NCI-H2107 treated with DMSO at 0.1 percent for 48 hours (cell line): ENCODE data around the gene GSG1L.
"Not testable (repeated sequence)": the region's sequence is repeated elsewhere in the genome, so short reads cannot be mapped to it uniquely, and the experiment has no call there.

Experiments
- DNase-seq: peaks from one replicate; lab custom pipeline; 2025; ENCODE audit not compliant: unreplicated experiment; lab: John Stamatoyannopoulos, UW

GSG1L gene

DNA sequence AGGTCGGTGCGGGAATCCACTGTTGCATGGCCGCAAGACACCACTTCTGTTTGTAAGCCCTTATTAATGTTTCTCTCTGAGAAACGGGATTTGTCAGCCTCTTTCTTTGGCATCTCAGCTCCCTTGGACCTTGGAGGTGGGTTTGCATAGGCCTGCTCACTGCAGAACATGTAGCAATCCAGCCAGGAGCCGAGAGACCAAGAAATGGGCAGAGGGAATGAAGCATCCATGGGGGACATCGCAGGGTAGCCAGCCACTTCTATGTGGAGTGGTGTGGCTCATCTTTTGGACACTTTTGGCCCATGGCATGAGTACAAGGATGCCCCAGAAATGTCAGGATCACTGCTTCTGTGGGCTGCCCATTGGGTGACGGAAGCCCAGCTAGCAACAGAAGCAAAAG lies 79.4 kb downstream of the GSG1L start:
- DNase-seq, result no peak

DNA sequence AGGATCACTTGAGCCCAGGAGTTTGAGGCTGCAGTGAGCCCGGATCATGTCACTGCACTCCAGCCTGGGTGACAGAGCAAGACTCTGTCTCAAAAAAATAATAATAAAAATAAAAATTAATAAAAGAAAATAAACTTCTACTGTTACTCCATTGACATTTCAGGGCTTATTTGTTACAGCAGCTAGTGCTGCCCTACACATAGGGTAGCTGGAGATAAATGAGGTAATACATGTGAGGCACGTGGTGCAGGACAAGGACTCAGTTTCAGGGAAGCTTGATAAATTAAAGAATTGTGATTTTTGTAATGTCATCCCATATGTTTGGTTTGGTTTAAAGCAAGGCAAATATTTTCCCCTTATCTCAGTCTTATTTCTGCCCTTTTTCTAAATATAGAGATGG lies 80.3 kb downstream of the GSG1L start:
- DNase-seq, result no peak

- DNase-seq, result no peak
Observed at GRCh38 chr16:27982184-27982583, 81.3 kb downstream of the GSG1L start.

DNA sequence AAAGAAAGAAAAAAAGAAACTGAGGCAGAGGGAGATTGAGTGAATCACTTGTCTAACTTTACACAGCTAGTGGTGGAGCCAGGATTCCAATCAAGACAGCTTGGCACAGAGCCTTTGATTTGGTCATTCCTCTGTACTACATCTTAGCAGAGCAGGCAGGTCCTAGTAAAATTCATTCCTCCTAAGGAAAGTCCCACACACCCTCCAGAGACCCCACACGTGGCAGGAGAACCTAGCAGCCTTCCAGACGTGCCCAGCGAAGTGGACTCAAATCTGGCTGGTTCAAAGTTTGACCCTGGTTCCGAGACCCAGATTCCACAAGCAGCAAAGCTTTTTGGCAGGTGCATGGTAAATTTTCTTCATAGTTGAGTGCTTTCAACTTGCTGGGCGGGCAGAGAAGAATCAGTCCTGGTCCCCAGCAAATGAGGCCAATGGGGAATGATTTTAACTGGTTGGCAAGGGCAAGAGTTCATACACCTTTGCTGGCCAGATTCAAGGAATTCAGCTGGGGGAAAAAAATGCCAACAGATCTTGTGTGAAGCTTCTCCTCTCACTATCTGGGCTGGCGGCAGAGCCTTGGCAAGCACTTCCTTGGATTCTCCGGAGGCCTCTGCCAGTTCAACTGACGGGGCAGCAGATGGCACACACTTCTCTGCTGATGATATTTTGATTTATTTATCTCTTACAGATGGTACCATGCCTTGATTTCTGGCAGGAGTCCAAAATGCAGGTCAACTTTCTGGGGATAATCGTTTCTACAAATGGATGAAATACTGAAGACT lies 82.4 kb downstream of the GSG1L start:
- no peak for DNase-seq

- DNase-seq, result no peak
Observed at GRCh38 chr16:27980076-27980775, 83.3 kb downstream of the GSG1L start.

DNA sequence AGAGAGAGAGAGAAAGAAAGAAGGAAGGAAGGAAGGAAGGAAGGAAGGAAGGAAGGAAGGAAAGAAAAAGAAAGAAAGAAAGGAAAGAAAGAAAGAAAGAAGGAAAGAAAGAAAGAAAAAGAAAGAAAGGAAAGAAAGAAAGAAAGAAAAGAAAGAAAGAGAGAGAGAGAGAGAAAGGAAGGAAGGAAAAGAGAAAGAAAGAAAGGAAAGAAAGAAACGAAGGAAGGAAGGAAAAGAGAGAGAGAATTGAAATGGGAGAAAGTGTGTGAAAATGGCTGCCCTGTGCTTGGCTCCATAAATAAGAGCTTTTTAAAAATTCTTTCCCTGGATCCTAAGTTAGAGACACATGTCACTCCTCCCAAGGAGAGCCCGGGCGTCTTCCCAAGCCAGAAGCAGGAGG lies 83.8 kb downstream of the GSG1L start:
- not testable (repeated sequence) for DNase-seq

GRCh38 chr16:27978876-27979275 lies 84.6 kb downstream of the GSG1L start:
- DNase-seq, result no peak

DNA sequence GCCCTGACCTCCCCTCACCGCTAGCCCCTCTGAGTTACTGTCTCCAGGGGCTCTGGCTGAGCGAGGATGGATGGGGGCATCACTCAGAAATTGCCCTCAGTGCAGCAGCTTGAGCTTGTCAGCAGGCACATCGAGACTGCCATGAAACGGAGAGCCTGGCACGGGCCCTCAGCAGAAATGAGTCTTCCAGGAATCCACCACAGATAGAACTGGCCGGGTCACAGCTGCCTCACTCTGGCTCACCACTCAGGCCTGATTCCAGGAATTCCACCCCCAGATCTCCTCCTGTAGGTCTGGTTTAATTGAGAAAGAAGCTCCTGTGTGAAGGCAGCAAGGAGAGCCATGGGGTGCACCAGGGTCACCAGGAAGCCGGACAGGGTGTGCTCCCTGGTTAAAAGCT lies 85.5 kb downstream of the GSG1L start:
- DNase-seq, result no peak

DNA sequence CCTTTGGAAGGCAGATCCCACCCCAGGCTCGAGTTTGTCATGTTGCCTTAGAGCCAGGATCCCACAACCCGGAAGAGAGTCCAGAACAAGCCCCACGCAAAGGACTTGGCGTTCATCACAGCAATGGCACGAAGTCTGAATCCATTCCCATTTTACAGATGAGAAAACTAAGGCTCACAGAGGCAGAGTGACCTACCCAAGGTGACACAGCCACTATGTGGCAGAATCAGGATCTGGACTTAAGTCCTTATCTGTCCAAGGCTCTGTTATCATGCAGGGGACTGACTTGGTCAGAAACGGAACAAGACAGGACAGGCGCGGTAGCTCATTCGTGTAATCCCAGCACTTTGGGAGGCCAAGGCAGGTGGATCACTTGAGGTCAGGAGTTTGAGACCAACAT lies 86.5 kb downstream of the GSG1L start:
- no peak for DNase-seq

- no peak for DNase-seq
Observed at GRCh38 chr16:27974896-27975540, 88.5 kb downstream of the GSG1L start.

GRCh38 chr16:27973678-27974077 lies 89.8 kb downstream of the GSG1L start:
- DNase-seq, result no peak

DNA sequence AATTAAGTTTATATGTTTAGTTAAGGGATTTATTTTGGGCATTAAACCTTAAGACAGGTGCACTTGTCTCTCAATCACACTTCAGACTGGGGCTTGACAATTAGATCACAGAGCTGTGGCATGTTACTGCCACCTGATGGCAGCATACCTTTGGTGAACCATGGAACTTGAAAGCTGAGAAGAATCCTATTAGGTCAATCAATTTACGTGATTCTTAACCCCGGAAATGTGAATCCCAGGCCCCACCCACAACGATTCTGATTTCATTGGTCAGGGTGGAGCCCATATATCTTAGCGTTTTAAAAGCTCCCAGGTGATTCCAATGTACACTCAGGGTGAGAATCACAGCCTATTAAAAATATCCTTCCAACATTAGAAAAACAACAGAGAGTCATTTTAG lies 91.0 kb downstream of the GSG1L start:
- peak; percentile 15 for DNase-seq

DNA sequence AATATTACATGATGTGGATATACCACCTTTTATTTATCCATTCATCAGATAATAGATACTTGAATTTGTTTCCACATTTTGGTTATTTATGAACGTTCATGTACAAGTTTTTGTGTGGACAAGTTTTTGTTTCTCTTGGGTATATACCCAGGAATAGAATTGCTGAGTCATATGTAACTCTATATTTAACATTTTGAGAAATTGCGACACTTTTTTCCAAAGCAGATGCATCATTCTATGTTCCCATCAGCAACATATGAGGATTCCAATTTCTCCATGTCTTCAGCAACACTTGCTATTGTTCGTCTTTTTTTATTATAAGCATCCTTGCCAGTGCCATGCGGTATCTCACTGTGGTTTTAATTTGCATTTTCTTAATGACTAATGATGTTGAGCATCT lies 93.9 kb downstream of the GSG1L start:
- DNase-seq, result no peak

DNA sequence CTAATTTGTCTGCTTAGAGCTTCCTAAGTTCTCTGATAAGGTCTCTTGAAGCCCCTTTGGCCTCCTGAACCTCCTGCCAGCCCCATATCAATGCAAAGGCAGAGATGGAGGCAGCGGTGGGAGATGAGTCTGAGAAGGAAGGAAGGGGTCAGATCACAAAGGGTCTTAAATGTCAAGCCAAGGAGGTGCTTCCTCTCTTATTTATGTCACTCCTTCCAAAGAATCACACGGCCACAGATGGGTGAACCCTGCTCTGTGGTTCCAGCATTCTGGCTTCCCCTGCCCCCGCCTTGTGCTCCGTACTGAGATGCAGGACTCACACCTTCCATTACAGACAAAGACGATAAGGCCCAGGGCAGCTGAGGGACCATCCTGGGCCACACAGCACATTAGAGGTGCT lies 96.3 kb downstream of the GSG1L start:
- DNase-seq, result no peak

- no peak for DNase-seq
Observed at GRCh38 chr16:27966756-27967155, 96.8 kb downstream of the GSG1L start.

- DNase-seq, result no peak
Observed at GRCh38 chr16:27965801-27966200, 97.7 kb downstream of the GSG1L start.

GRCh38 chr16:27963471-27963965 lies 100.0 kb downstream of the GSG1L start:
- DNase-seq, result no peak

- no peak for DNase-seq
Observed at GRCh38 chr16:27962197-27962596, 101.3 kb downstream of the GSG1L start.

- no peak for DNase-seq
Observed at GRCh38 chr16:27961296-27961620, 102.3 kb downstream of the GSG1L start.

DNA sequence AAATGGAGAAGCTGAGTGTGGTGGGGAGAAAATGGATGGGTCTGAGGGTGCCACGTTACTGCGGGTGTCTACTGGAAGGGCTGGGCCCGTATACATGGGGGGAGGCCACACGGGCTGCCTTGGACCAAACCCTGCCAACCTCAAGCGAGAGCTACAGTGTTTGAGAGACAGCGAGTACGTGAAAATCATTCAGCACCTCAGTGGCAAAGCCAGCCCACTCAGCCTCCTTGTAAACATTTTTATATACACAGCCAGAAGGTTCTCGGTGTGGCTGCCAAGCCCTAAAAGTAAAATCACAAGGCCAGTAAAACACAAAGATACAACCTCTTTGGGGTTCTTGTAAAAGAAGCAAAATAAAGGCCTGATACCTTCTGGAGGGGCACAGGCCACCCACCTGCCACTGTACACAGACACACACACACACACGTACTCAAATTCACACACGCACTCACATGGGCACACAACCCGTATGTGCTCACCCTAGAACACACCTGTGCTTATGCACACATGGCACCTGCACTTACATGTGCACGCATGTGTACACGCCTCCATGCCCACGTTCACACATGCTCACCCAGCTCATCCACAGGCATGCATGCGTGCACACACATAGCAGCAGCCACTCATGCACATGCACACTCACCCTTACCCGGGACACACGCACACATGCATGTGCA lies 102.8 kb downstream of the GSG1L start:
- DNase-seq, result no peak

DNA sequence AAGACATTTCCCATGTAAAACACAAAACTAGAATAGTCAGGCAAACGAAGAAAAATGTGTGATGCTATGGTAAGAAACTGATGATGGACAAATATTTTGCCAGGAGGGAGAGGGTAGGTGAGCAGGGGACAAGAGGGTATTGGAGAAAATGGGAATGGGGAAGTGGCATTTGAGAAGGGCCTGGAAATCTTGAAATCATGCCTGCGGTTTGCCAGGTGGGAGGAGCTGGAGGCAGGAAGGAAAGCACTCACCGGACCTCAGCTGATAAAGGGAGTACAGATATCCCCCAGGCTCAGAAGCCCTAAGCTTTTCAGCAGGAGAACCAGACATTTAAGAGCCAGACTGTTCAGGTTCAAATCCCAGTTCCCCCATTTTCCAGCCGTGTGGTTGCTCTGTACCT lies 103.6 kb downstream of the GSG1L start:
- no peak for DNase-seq

GRCh38 chr16:27954191-27954590 lies 109.3 kb downstream of the GSG1L start:
- DNase-seq, result no peak
